ENCODE measurements around the gene CDC42BPA. TPM values are rescaled to one million over a fixed set of nuclear protein-coding genes. Genes with fewer than 3 reads are reported as not detected.

The CDC42BPA gene
- polyA plus RNA-seq, 3 donors: 0.20 to 0.45 (median 0.39) TPM

- Histone ChIP-seq H3K79me2 (ENCODE audit: insufficient read depth, low read length) (no peaks in the 10 kb centered on the region), H3K4me3 (replicated peaks in 1 of 3; ENCODE audit: low read depth in 2 of 3, low read length in 3 of 3) (no peak overlapping the region), H3K27ac (ENCODE audit: low read depth in 1 of 2, low read length in 2 of 2) (no peak overlapping the region), H3K27me3 (ENCODE audit: control insufficient read depth in 2 of 2, insufficient read depth in 2 of 2, low read length in 2 of 2) (no peaks in the 10 kb centered on the region), H3K36me3 (replicated peaks in 1 of 2; ENCODE audit: control insufficient read depth in 1 of 2, insufficient read depth in 2 of 2, low read length in 2 of 2) (no peaks in the 10 kb centered on the region), H3K9me3 (replicated peaks in 1 of 2; ENCODE audit: control insufficient read depth in 1 of 2, insufficient read depth in 1 of 2, low read length in 2 of 2) (no peaks in the 10 kb centered on the region), H4K20me1 (ENCODE audit: insufficient read depth, low read length) (no peaks in the 10 kb centered on the region), H2AFZ (ENCODE audit: insufficient read depth, low read depth, low read length, poor library complexity, severe bottlenecking) (no peak overlapping the region), H3K4me2 (replicated peaks; ENCODE audit: extremely low read depth, low read length, poor library complexity, severe bottlenecking) (no peak overlapping the region), H3K4me1 (ENCODE audit: control insufficient read depth in 1 of 2, insufficient read depth in 2 of 2, low read length in 2 of 2) (no peaks in the 10 kb centered on the region), H3K9ac (ENCODE audit: insufficient read depth, low read length, poor library complexity, severe bottlenecking) (no peak overlapping the region)
- Mint-ChIP-seq H3K27me3 (ENCODE audit: low read depth in 3 of 3) (no peaks in the 10 kb centered on the region), H3K9me3 (peaks cover 0 to 1% (median 0%) of the 10 kb centered on the region in 7 donors), H3K36me3 (no peaks in the 10 kb centered on the region), H3K4me3 (no peak overlapping the region), H3K4me1 (peaks cover 3% of the 10 kb centered on the region), H3K27ac (peak overlapping the region in 2 of 7 donors; percentile 19 to 31)
- no peak for DNase-seq
- 85% methylated on average over 2 of the region's 3 CpGs for WGBS (ENCODE audit: insufficient coverage)
- intact Hi-C loops (cut with micrococcal nuclease): no loop called here
- no peak for TF ChIP-seq CTCF (IDR thresholded peaks at IDR 0.05)
Measured at GRCh38 chr1:227125929-227126545, 192.3 kb downstream of the CDC42BPA start.

GRCh38 chr1:227124473-227124872 lies 193.8 kb downstream of the CDC42BPA start:
- no peaks in the 10 kb centered on the region for H4K20me1 ChIP-seq (ENCODE audit: insufficient read depth, low read length)
- Mint-ChIP-seq H3K4me1 (peaks cover 3% of the 10 kb centered on the region), H3K4me3 (no peak overlapping the region), H3K36me3 (no peaks in the 10 kb centered on the region), H3K9me3 (peaks cover 0 to 1% (median 0%) of the 10 kb centered on the region in 7 donors), H3K27ac (no peak overlapping the region), H3K27me3 (ENCODE audit: low read depth in 3 of 3) (no peaks in the 10 kb centered on the region)
- no peaks in the 10 kb centered on the region for H3K27me3 ChIP-seq (ENCODE audit: control insufficient read depth in 2 of 2, insufficient read depth in 2 of 2, low read length in 2 of 2)
- TF ChIP-seq CTCF (IDR thresholded peaks at IDR 0.05): no peak
- H3K9ac ChIP-seq (ENCODE audit: insufficient read depth, low read length, poor library complexity, severe bottlenecking): no peak overlapping the region
- no peaks in the 10 kb centered on the region for H3K79me2 ChIP-seq (ENCODE audit: insufficient read depth, low read length)
- DNase-seq: no peak
- intact Hi-C loops (cut with micrococcal nuclease): no loop called here
- no peak overlapping the region for H3K4me3 ChIP-seq (replicated peaks in 1 of 3; ENCODE audit: low read depth in 2 of 3, low read length in 3 of 3)
- H3K4me1 ChIP-seq (ENCODE audit: control insufficient read depth in 1 of 2, insufficient read depth in 2 of 2, low read length in 2 of 2): no peaks in the 10 kb centered on the region
- no peak overlapping the region for H2AFZ ChIP-seq (ENCODE audit: insufficient read depth, low read depth, low read length, poor library complexity, severe bottlenecking)
- WGBS (ENCODE audit: insufficient coverage): no CpG with 5 or more reads among the region's 1 CpG
- no peak overlapping the region for H3K27ac ChIP-seq (ENCODE audit: low read depth in 1 of 2, low read length in 2 of 2)
- H3K9me3 ChIP-seq (replicated peaks in 1 of 2; ENCODE audit: control insufficient read depth in 1 of 2, insufficient read depth in 1 of 2, low read length in 2 of 2): no peaks in the 10 kb centered on the region
- H3K36me3 ChIP-seq (replicated peaks in 1 of 2; ENCODE audit: control insufficient read depth in 1 of 2, insufficient read depth in 2 of 2, low read length in 2 of 2): no peaks in the 10 kb centered on the region
- no peak overlapping the region for H3K4me2 ChIP-seq (replicated peaks; ENCODE audit: extremely low read depth, low read length, poor library complexity, severe bottlenecking)
